ENCODE data around the gene DRP2. TPM values are rescaled to one million over a fixed set of nuclear protein-coding genes. Genes with fewer than 3 reads are reported as not detected.
"Not testable (repeated sequence)": the region's sequence is repeated elsewhere in the genome, so short reads cannot be mapped to it uniquely, and the experiment has no call there.

DRP2 gene
- total RNA-seq, 2 experiments from 2014 or later: 0.58 to 0.69 TPM

GRCh38 chrX:101258259-101258581 is 38.6 kb downstream of the DRP2 start:
- Mint-ChIP-seq H3K27me3 (no peaks in the 10 kb centered on the region), H3K27ac (no peak overlapping the region), H3K4me1 (ENCODE audit: low read depth) (peaks cover 3% of the 10 kb centered on the region), H3K36me3 (no peaks in the 10 kb centered on the region), H3K4me3 (no peak overlapping the region), H3K9me3 (no peaks in the 10 kb centered on the region)
- DNase-seq: no peak
- ChIA-PET POLR2A (no interaction called here), CTCF (no interaction called here)
- intact Hi-C loops (cut with micrococcal nuclease): no loop called here

- Mint-ChIP-seq H3K27ac (no peak overlapping the region), H3K4me3 (no peak overlapping the region), H3K9me3 (no peaks in the 10 kb centered on the region), H3K27me3 (no peaks in the 10 kb centered on the region), H3K4me1 (ENCODE audit: low read depth) (peaks cover 3% of the 10 kb centered on the region), H3K36me3 (no peaks in the 10 kb centered on the region)
- ChIA-PET CTCF (no interaction called here), POLR2A (no interaction called here)
- DNase-seq: no peak
- intact Hi-C loops (cut with micrococcal nuclease): no loop called here
These were observed 40.8 kb downstream of the DRP2 start for GRCh38 chrX:101260435-101260834.

- no peak for DNase-seq
- no peak overlapping the region for H3K27ac Mint-ChIP-seq
- intact Hi-C loops (cut with micrococcal nuclease): no loop called here
- POLR2A ChIA-PET: no interaction called here
- no peaks in the 10 kb centered on the region for H3K27me3 Mint-ChIP-seq
- no peak overlapping the region for H3K4me3 Mint-ChIP-seq
- H3K4me1 Mint-ChIP-seq (ENCODE audit: low read depth): peaks cover 3% of the 10 kb centered on the region
- CTCF ChIA-PET: no interaction called here
- no peaks in the 10 kb centered on the region for H3K36me3 Mint-ChIP-seq
- no peaks in the 10 kb centered on the region for H3K9me3 Mint-ChIP-seq
These were observed 43.0 kb downstream of the DRP2 start for GRCh38 chrX:101262590-101262989.

GRCh38 chrX:101263766-101264165 is 44.2 kb downstream of the DRP2 start:
- Mint-ChIP-seq H3K9me3 (no peaks in the 10 kb centered on the region), H3K36me3 (no peaks in the 10 kb centered on the region), H3K27ac (no peak overlapping the region), H3K4me3 (no peak overlapping the region), H3K4me1 (ENCODE audit: low read depth) (no peaks in the 10 kb centered on the region), H3K27me3 (no peaks in the 10 kb centered on the region)
- DNase-seq: no peak
- POLR2A ChIA-PET: no interaction called here
- intact Hi-C loops (cut with micrococcal nuclease): no loop called here
- CTCF ChIA-PET: no interaction called here

GRCh38 chrX:101265869-101266428 is 46.4 kb downstream of the DRP2 start:
- intact Hi-C loops (cut with micrococcal nuclease): no loop called here
- ChIA-PET CTCF (no interaction called here), POLR2A (no interaction called here)
- no peaks in the 10 kb centered on the region for H3K9me3 Mint-ChIP-seq
- no peak for DNase-seq
- H3K36me3 Mint-ChIP-seq: no peaks in the 10 kb centered on the region
- H3K27me3 Mint-ChIP-seq: no peaks in the 10 kb centered on the region
- H3K4me3 Mint-ChIP-seq: no peak overlapping the region
- H3K4me1 Mint-ChIP-seq (ENCODE audit: low read depth): no peaks in the 10 kb centered on the region
- no peak overlapping the region for H3K27ac Mint-ChIP-seq

- intact Hi-C loops (cut with micrococcal nuclease): no loop called here
- Mint-ChIP-seq H3K9me3 (no peaks in the 10 kb centered on the region), H3K27me3 (no peaks in the 10 kb centered on the region), H3K4me3 (no peak overlapping the region), H3K27ac (no peak overlapping the region), H3K36me3 (no peaks in the 10 kb centered on the region), H3K4me1 (ENCODE audit: low read depth) (no peaks in the 10 kb centered on the region)
- POLR2A ChIA-PET: no interaction called here
- CTCF ChIA-PET: no interaction called here
- no peak for DNase-seq
These were observed 54.6 kb downstream of the DRP2 start for GRCh38 chrX:101274198-101274597.

GRCh38 chrX:101276238-101276637 is 56.7 kb downstream of the DRP2 start:
- no peaks in the 10 kb centered on the region for H3K9me3 Mint-ChIP-seq
- H3K4me3 Mint-ChIP-seq: no peak overlapping the region
- no peaks in the 10 kb centered on the region for H3K36me3 Mint-ChIP-seq
- no peak for DNase-seq
- H3K27ac Mint-ChIP-seq: no peak overlapping the region
- CTCF ChIA-PET: no interaction called here
- POLR2A ChIA-PET: no interaction called here
- intact Hi-C loops (cut with micrococcal nuclease): no loop called here
- no peaks in the 10 kb centered on the region for H3K27me3 Mint-ChIP-seq
- no peaks in the 10 kb centered on the region for H3K4me1 Mint-ChIP-seq (ENCODE audit: low read depth)

GRCh38 chrX:101287402-101287801 is 67.8 kb downstream of the DRP2 start:
- no peaks in the 10 kb centered on the region for H3K4me1 Mint-ChIP-seq (ENCODE audit: low read depth)
- no peak overlapping the region for H3K27ac Mint-ChIP-seq
- H3K36me3 Mint-ChIP-seq: no peaks in the 10 kb centered on the region
- H3K9me3 Mint-ChIP-seq: no peaks in the 10 kb centered on the region
- intact Hi-C loops (cut with micrococcal nuclease): loop anchor here (2.0 to 10.0 kb wide), 2 partner anchors 83 to 393 kb away; no protein-coding TSS in a partner anchor
- ChIA-PET CTCF (interaction anchor here (0.6 to 1.3 kb wide), 6 partner anchors 10 to 602 kb away, joined by 3 read pairs; partner anchors contain the start of gene RPL36A), POLR2A (no interaction called here)
- H3K4me3 Mint-ChIP-seq: no peak overlapping the region
- no peak for DNase-seq
- peaks cover 2% of the 10 kb centered on the region for H3K27me3 Mint-ChIP-seq

- Mint-ChIP-seq H3K27me3 (peaks cover 3% of the 10 kb centered on the region), H3K4me3 (no peak within 1 kb of the TSS), H3K36me3 (no peaks in the 10 kb centered on the region)
These were observed 71.5 kb downstream of the DRP2 start, which contains the start of gene TAF7L for GRCh38 chrX:101290957-101291603. Gene TAF7L (minus strand): TSS chrX:101291334. CDS start chrX:101287543, 3,791 bp downstream.

GRCh38 chrX:101295603-101296002 is 76.0 kb downstream of the DRP2 start:
- POLR2A ChIA-PET; H3K9me3 Mint-ChIP-seq; CTCF ChIA-PET; H3K27me3 Mint-ChIP-seq; intact Hi-C loops (cut with micrococcal nuclease); H3K4me3 Mint-ChIP-seq; H3K36me3 Mint-ChIP-seq; H3K27ac Mint-ChIP-seq; DNase-seq; H3K4me1 Mint-ChIP-seq (ENCODE audit: low read depth): not testable (repeated sequence)

More at GRCh38 chrX:101290957-101291603, 71.5 kb downstream of the DRP2 start, which contains the start of gene TAF7L:
- H3K4me1 Mint-ChIP-seq (ENCODE audit: low read depth): no peaks in the 10 kb centered on the region
- no peak within 1 kb of the TSS for H3K27ac Mint-ChIP-seq
- no peak for DNase-seq
- intact Hi-C loops (cut with micrococcal nuclease): no loop called here
- H3K9me3 Mint-ChIP-seq: no peaks in the 10 kb centered on the region
- CTCF ChIA-PET: no interaction called here
- POLR2A ChIA-PET: interaction anchor here (0.6 kb wide), 1 partner anchor 295 kb away, joined by 7 read pairs; no protein-coding TSS in a partner anchor

GRCh38 chrX:101303790-101304189 is 84.2 kb downstream of the DRP2 start:
- Mint-ChIP-seq H3K36me3 (no peaks in the 10 kb centered on the region), H3K9me3 (no peaks in the 10 kb centered on the region), H3K27me3 (no peaks in the 10 kb centered on the region), H3K4me3 (no peak overlapping the region), H3K4me1 (ENCODE audit: low read depth) (no peaks in the 10 kb centered on the region), H3K27ac (no peak overlapping the region)
- intact Hi-C loops (cut with micrococcal nuclease): no loop called here
- ChIA-PET CTCF (no interaction called here), POLR2A (no interaction called here)
- no peak for DNase-seq
